ENCODE data around the gene NFATC2.

DNA sequence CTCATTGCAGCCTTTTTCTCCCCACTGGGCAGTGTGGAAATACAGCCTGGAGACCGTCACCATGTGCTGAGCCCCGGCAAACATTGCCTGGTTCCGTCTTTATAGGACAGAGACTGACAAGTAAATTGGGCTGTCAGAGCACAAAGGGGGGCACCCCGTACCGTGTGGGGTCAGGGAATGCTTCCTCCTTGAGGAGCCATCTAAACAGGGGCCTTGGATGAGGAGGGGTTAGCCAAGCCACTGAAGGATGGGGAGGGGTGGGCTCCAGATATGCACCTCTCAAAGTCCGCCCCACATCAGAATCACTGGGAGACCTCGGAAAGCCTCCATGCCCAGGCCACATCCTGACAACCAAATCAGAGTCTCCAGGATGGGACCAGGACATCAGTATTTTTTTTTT, 73.9 kb downstream of the NFATC2 start:
- TF ChIP-seq EP300 (IDR thresholded peaks at IDR 0.05; ENCODE audit: borderline replicate concordance in 1 of 2, low read depth in 1 of 2, low read length in 1 of 2) (no peak), GABPA (IDR thresholded peaks at IDR 0.05; ENCODE audit: low read depth) (no peak), FOSL2 (IDR thresholded peaks at IDR 0.05; ENCODE audit: borderline replicate concordance, low read depth) (no peak), MEF2A (IDR thresholded peaks at IDR 0.05; ENCODE audit: borderline replicate concordance, low read depth) (no peak), USF2 (IDR thresholded peaks at IDR 0.05; ENCODE audit: borderline replicate concordance, low read depth, low read length) (no peak), NRF1 (IDR thresholded peaks at IDR 0.05; ENCODE audit: low read depth, low read length) (no peak), MXI1 (IDR thresholded peaks at IDR 0.05; ENCODE audit: low read depth, low read length) (no peak), POLR2AphosphoS5 (IDR thresholded peaks at IDR 0.05; ENCODE audit: low read depth, low read length) (no peak), YY1 (IDR thresholded peaks at IDR 0.05; ENCODE audit: low read depth) (no peak)
- TF ChIP-seq, protein P1, sequence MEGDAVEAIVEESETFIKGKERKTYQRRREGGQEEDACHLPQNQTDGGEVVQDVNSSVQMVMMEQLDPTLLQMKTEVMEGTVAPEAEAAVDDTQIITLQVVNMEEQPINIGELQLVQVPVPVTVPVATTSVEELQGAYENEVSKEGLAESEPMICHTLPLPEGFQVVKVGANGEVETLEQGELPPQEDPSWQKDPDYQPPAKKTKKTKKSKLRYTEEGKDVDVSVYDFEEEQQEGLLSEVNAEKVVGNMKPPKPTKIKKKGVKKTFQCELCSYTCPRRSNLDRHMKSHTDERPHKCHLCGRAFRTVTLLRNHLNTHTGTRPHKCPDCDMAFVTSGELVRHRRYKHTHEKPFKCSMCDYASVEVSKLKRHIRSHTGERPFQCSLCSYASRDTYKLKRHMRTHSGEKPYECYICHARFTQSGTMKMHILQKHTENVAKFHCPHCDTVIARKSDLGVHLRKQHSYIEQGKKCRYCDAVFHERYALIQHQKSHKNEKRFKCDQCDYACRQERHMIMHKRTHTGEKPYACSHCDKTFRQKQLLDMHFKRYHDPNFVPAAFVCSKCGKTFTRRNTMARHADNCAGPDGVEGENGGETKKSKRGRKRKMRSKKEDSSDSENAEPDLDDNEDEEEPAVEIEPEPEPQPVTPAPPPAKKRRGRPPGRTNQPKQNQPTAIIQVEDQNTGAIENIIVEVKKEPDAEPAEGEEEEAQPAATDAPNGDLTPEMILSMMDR (IDR thresholded peaks at IDR 0.05), result no peak
